GM06990 (cell line): ENCODE measurements around the gene IPP.
"Not testable (repeated sequence)": the region's sequence is repeated elsewhere in the genome, so short reads cannot be mapped to it uniquely, and the experiment has no call there.

Experiments
- DNase-seq: peaks from one replicate; pipeline ENCODE4 v3.0.0-alpha.2; 2011; ENCODE audit not compliant: insufficient read length; ENCODE audit errors: extremely low read depth
- H3K27me3 ChIP-seq: replicated peaks from 2 replicates; pipeline ENCODE4 v1.6.0; 2011; ENCODE audit warnings: low read length; ENCODE audit not compliant: control insufficient read depth, insufficient read depth
- H3K36me3 ChIP-seq: 2 replicates; pipeline ENCODE4 v1.5.1; 2011; ENCODE audit warnings: low read length; ENCODE audit not compliant: control insufficient read depth, insufficient read depth
- H3K4me3 ChIP-seq: replicated peaks from 2 replicates; pipeline ENCODE4 v1.5.1; 2011; ENCODE audit warnings: low read depth, mild to moderate bottlenecking, control low read depth, low read length
- CTCF ChIP-seq: IDR thresholded peaks from 2 replicates; pipeline ENCODE4 v1.5.1; 2011; ENCODE audit warnings: low read length, control low read depth, mild to moderate bottlenecking, inconsistent platforms; ENCODE audit not compliant: insufficient read depth, poor library complexity, severe bottlenecking

IPP gene

DNA sequence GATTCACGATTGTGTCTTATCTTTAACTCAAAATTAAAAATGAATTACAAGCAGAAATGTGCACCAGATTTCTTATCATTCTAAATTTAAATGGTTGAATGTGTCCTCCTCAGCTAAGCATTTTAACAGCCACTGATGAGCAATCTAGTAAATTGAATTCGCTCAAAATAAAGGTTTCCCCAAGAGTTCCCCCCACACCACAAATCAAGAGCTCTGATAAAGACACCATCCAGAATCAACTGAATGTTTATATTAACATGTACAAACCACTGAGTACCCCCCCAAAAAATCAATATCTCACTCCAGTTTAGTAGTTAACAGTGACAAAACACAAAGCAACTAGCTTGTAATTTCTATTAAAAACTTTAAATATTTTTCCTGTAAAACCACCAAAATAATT is 66.1 kb downstream of the IPP start:
- no peak for TF ChIP-seq CTCF
- Histone ChIP-seq H3K36me3 (no peaks in the 10 kb centered on the region), H3K4me3 (peak overlapping the region; percentile 84; the same call in 1 of the 2 replicates), H3K27me3 (no peaks in the 10 kb centered on the region)
- no peak for DNase-seq

- no peak for DNase-seq
- TF ChIP-seq CTCF: no peak
- H3K36me3 ChIP-seq: no peaks in the 10 kb centered on the region
- H3K27me3 ChIP-seq: no peaks in the 10 kb centered on the region
- H3K4me3 ChIP-seq: no peak overlapping the region
Measured at GRCh38 chr1:45682942-45683341, 67.5 kb downstream of the IPP start.

DNA sequence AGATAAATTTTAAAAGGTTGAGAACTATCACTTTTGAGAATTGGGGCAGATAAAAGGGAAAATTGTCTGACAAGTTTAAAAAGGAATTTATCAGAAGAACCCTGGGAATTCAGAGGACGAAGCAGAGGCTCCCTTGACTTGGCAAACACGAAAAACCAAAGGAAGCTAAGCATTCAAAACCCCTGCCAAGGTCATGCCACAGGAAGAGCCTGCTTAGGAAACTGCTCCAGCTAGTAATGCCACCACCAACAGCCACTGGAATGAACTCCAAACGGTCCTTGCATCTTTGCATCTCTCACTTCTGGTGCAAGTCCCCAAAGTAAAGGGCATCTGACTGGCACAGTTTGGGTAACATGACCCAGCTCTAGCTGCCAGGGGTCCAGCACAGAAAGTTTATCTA is 71.3 kb downstream of the IPP start:
- no peak for TF ChIP-seq CTCF
- no peak overlapping the region for H3K4me3 ChIP-seq
- peaks cover 2% of the 10 kb centered on the region; the same call in 1 of the 2 replicates for H3K36me3 ChIP-seq
- H3K27me3 ChIP-seq: no peaks in the 10 kb centered on the region
- DNase-seq: no peak

DNA sequence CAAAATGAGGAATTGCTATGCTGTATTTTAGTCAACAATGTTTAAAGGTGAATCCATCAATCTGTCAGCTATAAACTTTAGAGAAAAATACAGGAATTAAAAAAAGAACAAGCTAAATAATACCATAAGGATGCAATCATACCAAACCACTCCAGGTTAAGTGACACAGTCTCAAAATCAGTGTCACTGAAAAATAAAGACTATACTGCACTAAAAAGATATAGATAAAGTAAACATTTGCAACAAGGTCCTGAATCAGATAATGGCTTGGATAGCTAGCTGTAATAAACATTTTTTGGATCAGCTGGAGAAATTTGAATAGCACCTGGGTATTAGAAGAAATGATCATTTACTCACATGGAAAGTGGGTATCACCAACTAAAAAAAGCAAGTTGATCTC is 72.0 kb downstream of the IPP start:
- no peak for DNase-seq
- Histone ChIP-seq H3K4me3 (no peak overlapping the region), H3K27me3 (no peaks in the 10 kb centered on the region), H3K36me3 (peaks cover 2% of the 10 kb centered on the region; the same call in 1 of the 2 replicates)
- no peak for TF ChIP-seq CTCF

DNA sequence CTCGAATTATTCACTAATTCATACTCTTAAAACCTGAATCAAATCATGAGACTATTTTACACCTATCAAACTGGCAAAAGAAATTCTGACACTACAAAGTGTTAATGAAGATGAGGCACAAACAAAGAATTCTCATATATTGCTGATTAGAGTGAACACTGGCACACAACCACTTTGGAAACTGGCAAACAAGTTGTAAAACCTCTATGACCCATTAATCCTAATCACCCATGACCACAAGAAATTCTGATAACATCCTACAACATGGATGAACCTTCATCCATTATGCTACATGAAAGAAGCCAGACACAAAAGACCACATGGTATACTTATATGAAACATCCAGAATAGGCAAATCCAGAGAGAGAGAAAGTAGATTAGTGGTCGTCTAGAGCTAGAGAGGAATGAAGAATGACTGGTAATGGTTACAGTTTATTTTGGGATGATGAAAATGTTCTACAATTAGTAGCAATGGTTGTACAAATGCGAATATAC is 72.7 kb downstream of the IPP start:
- DNase-seq: no peak
- H3K36me3 ChIP-seq: peaks cover 2% of the 10 kb centered on the region
- H3K4me3 ChIP-seq: no peak overlapping the region
- TF ChIP-seq CTCF: no peak
- no peaks in the 10 kb centered on the region for H3K27me3 ChIP-seq

DNA sequence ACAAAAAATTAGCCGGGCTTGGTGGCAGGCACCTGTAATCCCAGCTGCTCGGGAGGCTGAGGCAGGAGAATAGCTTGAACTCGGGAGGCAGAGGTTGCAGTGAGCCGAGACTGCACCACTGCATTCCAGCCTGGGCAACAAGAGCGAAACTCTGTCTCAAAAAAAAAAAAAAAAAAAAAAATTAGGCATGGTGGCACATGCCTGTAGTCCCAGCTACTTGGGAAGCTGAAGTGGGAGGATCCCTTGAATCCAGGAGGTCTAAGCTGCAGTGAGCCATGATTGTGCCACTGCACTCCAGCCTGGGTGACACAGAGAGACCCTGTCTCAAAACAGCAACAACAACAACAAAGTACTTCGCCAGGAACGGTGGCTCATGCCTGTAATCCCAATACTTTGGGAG is 73.9 kb downstream of the IPP start:
- not testable (repeated sequence) for DNase-seq, H3K4me3 ChIP-seq, H3K36me3 ChIP-seq, H3K27me3 ChIP-seq
